ENCODE measurements around the gene ZNF48.

- no peak for TF ChIP-seq CTCF (IDR thresholded peaks at IDR 0.05; ENCODE audit: low read depth, low read length)
- no peak for TF ChIP-seq EZH2phosphoT487 (IDR thresholded peaks at IDR 0.05; ENCODE audit: low read depth)
These were observed 44.2 kb upstream of the ZNF48 start for GRCh38 chr16:30351001-30351441.
